GM11168 (cell line): ENCODE data around the gene CYB561.

ENCODE experiments used
- in situ Hi-C: fragments of 300-500 bp; cut with MboI; formaldehyde crosslinking; loops from one replicate; pipeline ENCODE4 v1.12.0; 2022; ENCODE audit warnings: low sequenced_read_pairs; ENCODE audit not compliant: unreplicated experiment

Gene CYB561

DNA sequence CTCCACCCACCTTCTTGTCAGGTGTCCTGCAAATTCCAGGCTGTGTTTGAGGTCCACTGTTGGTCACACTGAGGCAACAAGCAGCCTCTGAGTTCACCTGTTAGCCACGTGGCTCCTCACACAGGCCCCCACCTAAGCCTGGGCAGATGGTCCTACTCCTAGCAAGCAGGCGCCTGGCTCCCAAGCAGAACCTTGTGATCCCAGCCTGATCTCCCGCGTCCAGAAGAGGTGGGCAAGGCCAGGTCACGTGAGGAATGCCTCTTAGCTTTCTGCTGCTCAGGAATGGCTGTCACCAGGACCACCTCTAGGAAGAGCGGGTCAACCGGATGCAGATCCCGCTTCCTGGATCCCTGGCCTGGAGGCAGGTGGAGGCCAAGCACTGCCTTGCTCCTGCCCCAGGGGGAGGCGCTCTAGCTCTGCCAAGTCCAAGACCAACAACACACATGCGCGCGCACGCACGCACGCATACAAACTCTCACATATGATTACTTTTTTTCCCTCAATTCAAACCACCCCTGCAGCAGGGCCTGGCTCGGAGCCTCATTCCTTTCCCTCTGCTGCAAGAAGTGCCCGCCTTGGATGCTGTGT is 9.5 kb downstream of the CYB561 start:
- in situ Hi-C loops, result no loop called here

DNA sequence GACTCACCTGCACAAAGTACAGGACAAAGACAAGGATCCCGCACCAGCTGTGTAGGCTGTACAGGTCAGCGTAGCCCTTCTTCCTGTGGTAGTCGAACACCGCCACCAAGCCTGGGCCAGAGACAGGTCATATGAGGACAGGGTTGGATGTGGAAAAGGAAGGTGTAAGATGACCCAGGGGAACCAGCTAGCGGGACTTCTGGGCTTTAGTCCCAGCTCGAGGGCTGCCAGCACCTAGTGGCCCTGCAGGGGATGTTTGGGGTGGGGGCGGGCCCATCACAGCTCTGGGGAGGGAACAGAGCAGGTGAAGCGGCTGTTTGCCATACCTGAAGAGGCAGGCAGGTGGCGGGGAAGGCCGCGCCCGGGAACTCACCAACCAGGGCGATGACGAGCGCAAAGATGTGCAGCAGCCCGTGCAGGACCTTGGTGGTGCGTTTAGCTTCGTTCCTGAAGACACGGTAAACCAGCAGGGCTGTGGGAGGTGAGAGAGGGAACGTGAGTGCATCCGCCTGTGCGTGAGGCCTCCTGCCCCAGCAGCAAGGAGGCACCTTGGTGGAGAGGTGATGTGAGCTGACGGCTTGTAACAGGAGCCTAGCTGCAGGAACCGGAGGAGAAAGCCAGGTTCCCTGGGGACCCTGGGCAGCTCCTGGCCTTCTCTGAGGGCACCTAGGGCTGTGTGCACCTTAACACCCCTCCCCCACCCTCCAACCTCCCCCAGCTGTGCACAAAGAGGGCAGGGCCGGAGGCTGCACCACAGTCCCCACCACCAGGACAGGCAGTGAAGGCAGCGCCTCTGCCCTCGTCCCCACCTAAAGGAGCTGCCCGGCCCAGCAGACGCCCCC is 10.2 kb downstream of the CYB561 start:
- in situ Hi-C loops, result no loop called here

DNA sequence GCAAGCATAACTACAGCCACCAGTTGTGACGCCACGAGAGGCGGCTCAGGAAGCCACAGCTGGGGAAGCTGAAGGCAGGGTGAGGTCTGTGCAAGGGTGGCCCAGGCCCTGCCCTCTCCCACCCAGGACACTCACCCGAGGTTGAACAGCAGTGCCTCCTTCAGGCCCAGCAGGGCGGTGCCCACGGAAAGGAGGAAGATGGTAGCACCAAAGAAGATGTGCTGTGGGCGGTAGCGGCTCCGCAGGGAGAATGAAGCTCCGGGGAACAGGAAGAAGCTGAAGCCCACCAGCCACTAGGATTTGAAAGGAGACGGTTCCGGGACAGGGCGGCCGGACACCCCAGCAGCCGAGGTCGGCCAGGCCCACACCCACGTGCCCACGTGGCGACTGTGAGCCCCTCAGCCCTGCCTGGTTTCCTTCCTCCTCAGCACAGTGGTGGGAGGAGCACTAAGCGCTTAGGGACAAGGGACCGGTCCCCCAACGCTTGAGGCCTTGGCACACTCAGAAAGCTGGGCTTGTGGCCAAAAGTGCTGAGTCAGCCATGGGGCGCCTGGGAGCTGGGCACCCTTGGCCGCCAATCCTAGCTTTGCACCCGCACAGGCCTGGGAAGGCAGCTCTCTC is 11.0 kb downstream of the CYB561 start:
- in situ Hi-C loops, result no loop called here

DNA sequence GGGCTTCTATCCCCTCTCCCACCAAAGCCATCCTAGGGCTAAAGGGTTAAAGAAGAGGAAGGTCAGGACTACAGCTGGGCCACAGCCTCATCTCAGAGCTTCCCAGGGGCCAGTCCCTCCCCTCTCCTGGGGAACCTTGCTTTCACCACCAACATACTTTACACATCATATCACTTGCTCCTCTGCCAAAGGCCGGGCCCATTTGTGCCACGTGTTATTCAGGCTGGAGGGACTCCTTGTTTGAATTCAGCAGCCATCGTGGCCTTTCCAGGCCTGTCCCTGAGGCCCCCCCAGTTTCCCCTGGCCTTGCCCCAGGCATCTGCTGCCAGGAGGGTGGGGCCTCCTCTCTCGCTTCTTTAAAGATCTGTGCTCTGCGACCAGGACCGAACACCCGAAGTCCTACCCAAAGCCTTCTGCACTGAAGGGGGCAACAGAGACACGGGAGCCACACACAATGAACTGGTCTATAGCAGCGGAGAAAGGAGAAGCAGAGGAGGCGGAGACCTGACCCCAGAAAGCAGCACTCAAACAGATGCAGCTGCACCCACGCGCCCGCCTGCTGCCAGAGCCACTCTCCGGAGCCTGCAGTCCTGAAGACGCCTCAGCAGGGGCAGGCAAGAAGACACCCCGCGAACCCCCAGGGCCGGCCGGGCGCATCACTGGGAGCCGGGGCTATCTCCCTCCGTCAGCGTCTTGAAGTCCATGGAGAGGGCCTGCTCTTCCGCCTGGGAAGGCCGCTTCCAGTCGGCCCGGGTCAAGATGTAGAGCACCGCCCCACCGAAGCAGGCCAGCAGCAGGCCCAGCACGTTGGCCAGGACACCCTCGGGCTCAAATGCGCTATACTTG is 12.1 kb downstream of the CYB561 start:
- in situ Hi-C loops, result no loop called here

DNA sequence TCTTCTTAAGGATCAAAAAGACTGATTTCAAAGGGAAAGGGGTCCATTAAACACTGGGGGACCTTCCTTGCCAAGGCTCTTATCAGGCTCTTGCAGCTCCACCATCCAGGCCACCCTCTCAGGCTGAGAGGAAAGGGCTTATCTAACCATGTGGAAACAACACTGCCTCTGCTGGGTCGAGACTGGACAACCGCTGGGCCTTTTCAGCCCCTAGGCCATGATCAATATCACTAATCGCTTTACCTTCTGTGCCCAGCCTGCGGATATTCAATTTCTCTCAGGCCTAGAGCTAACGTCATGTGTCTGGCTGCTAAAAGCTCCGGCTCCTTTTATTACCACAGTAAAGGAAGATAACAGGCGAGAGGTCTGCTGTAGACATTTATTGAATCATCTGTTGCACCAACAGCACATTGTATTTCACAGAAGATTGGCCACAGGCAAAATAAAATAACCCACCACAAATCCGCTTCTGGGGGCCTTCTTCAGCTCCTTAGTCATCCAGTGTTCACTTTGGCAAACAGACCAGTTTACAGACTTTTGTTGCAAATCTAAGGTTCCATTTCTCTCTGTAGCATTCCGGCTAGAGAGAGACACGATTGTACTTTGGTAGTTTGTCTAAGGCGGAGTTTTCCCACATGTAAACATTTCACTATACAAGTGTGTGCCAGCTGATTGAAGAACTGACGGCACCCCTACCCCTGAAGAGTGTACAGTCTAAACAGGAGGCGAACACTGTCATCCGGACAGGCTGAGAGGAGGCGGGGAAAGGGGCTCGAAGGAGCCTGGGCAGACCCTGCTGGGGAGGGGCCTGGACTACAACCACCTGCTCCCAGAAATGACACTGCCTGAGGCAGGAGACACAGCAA is 13.9 kb downstream of the CYB561 start:
- in situ Hi-C loops, result no loop called here

DNA sequence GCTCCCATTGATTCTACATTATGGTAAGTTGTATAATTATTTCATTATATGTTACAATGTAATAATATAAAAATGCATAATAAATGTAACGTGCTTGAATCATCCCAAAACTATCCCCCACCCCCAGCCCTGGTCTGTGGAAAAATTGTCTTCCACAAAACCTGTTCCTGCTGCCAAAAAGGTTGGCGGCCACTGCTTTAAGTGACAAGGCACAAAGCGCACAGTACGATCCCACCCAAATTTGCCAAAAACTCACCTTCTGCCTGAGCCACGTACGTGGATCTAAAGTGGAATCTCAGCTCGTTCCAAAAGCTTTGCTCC is 14.5 kb downstream of the CYB561 start:
- in situ Hi-C loops, result no loop called here

DNA sequence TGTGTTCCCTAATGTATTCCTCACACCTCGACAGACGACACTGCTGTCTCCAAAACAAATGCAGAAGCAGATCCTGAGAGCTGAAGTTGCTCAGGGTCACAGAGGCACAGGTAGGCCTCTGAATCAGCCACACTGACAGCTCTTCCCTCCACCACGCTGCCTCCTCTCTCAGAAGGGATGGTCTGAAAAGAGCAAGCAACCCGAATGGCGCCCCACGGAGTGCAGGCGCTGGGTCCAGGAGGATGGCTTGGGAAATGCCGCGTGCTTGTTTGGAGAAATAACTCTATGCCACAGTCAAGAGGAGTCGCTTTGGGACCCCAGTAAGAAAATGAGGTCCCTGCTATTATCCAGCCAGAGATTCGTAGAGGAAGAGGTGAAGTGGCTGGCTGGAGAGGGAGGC is 15.9 kb downstream of the CYB561 start:
- in situ Hi-C loops, result no loop called here

DNA sequence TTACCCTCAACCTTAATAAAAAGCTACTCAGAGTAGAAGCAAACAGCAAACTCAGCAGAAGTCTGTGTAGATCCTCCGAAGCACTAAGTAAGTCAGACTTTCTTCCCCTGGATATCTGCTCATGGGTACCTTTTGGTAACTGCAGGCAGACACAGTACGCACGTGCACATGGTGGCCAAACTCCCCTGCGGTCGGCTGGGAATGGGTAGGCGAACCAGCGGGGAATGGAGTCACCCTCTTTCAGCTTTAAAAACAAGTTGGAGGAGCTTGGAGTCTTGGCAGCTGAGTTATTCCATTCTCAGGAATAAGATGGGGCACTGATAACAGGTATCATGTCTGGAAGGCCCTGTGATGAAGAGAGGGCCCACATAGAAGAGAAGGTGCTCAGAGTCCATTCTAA is 16.3 kb downstream of the CYB561 start:
- in situ Hi-C loops, result no loop called here

DNA sequence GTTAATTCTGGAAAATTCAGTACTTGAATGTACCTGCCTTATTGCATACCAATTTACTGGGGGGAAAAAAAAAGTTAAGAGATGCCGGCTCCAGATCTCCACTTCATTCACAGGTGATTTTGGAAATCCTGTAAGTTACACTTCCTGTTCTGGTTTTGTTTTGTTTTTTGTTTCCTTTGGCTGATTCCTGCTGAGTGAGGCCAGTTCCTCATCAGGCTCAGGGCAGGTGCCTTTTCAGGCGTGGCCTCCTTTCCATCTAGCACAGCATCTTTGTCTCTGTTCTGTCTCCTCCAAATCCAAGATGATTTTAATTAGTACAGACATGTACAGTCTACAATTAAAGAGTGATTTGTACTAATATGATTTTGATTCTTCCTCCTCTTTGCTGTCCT is 19.2 kb downstream of the CYB561 start:
- in situ Hi-C loops, result no loop called here

DNA sequence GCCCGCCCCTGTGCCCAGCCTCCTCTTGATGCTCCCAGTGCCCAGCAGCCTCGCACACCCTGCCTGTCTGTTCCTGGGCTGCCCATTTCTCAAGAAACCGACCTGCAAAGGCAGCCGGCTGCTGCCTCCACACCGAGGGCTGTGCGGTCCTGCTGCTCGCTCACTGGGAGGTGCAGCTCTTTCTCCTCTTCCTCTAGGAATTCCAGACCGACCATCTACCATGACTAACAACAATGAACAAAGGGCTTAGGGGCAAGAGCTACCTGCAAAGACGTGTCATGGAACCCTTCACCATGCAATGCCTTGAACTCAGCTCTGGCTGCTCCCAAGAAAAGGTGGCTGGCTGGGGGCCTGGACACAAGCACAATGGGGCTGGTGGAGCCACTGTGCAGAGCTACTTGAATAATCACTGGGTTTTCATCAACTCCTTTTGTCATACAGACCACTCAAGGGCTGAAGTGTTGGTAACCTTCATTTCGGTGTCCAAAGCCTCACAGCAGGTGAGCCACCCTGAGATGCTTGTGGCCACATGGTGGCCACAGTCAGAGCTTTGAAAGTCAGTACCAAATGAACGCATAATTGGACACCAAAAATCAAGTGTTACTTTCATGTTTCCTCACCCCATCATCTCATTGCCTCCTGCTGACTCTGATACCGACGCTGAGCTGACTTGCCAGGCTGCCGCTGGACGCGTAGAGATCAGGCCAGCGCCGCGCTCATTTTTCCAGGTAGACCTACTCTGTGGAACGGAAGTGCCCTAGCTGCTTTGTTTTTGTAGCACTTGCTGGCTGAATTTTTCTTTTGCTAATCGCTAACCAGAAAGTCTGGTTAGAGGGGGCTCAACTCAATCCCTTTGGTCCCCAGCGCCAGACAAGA is 19.8 kb downstream of the CYB561 start:
- in situ Hi-C loops, result no loop called here

DNA sequence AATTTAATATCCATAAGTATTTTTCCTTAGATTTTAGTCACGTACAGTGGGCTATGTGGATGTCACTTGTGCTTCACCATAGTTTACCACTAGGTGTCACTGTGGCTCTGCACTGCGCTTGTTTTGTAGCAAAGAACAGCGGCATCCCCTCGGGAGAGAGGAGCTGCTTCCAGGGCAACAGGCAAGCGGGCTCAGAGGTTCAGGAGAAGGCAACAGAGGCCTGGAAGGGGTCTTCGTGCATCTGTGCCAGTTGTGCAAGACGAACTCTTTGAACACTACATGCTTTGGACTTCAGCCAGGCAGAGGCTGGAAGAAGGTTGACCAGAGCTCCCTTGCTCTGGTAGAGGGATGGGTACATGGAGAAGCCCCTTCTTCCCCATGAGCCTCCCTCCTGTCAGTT is 20.6 kb downstream of the CYB561 start:
- in situ Hi-C loops, result no loop called here

DNA sequence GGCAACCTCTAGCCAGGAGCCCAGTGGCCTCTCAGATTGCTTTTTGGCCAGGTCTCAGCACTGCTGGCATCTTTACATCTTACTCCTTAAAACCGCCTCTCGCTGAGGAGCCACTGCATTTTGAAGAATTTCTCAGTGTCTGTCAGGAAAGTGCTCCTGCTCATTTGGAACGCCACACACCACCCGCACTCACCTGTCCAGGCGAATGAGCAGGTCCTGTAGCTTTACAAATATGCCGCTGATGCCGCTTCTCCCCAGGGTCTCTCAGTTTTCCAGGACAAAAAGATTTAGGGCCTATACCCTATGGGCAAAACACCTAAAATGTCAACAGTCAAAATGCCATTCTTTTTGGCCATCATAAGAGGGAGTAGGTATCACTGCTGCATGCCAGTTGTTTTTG is 22.1 kb downstream of the CYB561 start:
- in situ Hi-C loops, result loop anchor here (5.0 to 25.0 kb wide), 3 partner anchors 53 to 712 kb away; partner anchors contain the start of gene ACE

DNA sequence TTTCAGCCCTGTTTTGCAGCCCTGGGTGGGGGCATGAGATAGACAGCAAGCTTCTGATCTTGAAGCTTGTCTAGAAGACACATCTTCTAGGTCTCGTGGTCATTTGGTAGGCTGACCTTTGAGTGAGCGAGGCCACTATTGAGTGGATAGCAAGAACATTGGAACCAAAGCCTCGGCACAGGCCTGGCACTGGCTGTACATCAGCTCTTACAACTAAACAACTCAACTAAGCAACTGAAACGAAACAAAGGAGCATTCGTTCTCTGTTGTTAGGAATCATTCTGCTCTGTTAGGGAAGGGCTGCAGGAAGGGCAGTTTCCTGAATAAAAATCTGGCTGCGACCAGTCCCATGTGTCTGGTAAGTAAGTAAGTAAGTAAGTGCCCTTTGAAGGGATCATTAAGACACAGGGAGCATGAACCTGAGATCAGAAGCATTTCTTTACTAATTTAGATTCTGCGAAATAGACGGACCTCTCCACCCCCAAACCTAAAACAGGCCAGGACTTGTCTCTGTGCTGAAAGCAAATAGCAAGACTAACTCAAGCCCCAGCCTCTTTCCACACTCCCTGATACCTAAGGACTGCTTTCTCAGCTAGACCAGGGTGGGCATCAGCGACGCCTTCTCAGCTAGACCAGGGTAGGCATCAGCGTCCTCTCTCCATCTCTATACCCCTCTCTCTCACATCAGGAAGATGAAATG is 22.7 kb downstream of the CYB561 start:
- in situ Hi-C loops, result loop anchor here (5.0 to 25.0 kb wide), 3 partner anchors 54 to 711 kb away; partner anchors contain the start of gene ACE

DNA sequence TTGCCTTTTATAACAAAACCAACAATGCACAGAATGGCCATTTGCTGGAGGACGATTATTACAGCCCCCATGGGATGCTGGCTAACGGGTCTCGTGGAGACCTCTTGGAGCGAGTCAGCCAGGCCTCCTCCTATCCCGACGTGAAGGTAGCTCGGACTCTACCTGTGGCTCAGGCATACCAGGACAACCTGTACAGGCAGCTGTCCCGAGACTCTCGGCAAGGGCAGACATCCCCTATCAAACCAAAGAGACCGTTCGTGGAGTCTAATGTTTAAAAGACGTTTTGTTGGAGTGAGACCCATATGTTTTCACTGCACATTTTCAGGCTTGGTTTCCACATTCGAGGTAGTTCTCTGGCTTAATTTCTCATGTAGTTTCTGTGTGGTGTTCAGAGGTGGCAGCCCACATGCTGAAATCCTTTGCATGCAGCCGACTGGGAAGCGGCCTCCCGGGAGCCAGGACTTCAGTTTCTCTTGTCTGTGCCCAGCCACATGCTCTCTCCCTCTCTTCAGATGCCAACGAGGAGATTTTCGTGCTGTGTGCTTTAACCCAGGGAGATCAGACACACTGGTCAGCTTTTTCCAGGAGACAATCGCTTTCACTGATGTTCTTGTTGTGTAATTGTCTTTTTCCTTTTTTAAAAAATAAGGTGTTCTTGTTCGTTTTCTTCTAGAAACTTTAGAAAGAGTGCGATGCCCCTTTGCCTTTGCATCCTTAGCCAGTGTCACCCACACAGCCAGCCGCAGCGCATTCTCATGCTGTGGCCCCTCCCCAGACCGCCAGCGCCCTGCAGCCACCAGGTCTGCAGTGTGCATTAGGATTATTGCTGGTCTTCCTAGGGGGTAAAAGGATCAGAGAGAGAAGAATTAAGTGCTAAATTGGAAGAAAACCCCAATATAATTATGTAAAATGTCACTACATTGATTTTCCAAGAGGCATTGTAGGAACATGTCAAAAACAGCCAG is 24.1 kb downstream of the CYB561 start:
- in situ Hi-C loops, result loop anchor here (5.0 to 25.0 kb wide), 3 partner anchors 55 to 710 kb away; partner anchors contain the start of gene ACE

DNA sequence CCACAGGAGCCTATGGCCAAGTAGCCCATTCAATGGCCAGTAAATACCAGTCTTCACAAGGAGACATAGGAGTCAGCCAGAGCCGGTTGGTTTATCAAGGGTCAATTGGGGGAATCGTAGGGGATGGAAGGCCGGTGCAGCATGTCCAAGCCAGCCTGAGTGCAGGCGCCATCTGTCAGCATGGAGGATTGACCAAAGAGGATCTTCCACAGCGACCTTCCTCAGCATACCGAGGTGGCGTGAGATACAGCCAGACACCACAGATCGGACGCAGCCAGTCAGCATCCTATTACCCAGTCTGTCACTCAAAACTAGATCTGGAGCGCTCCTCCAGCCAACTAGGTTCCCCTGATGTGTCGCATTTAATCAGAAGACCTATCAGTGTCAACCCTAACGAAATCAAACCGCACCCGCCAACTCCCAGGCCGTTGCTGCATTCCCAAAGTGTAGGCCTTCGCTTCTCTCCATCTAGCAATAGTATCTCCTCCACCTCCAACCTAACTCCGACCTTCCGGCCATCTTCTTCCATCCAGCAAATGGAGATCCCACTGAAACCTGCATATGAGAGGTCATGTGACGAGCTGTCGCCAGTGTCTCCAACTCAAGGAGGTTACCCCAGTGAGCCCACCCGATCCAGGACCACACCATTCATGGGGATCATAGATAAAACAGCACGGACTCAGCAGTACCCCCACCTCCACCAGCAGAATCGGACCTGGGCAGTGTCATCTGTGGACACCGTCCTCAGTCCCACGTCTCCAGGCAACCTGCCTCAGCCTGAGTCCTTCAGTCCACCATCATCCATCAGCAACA is 25.0 kb downstream of the CYB561 start:
- in situ Hi-C loops, result loop anchor here (5.0 to 25.0 kb wide), 3 partner anchors 56 to 709 kb away; partner anchors contain the start of gene ACE
